T1000 (cell line): ENCODE data around the gene RGS16.

Experiments used
- DNase-seq: peaks from one replicate; lab custom pipeline; 2025; ENCODE audit warnings: mixed read lengths; lab: John Stamatoyannopoulos, UW

RGS16 gene

DNA sequence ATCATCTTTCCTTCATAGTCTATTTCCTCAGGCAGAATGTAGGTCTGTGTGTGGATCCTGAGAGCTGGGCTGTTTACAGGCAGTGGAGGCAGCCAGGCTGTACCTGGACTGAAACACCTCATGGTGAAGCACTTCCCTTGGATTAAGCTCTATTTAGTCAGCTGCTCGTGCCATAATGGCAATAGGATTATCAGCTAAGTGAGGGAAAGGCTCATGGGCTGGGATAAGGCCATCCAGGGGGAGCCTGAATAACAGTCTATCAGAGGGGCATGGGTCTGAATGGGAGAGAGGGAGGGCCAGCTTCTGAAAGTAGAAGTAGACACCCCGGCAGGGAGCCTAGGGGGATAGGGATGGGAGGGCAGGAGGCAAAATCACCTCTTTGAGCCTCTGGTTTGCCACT, 23.5 kb downstream of the RGS16 start:
- no peak for DNase-seq

DNA sequence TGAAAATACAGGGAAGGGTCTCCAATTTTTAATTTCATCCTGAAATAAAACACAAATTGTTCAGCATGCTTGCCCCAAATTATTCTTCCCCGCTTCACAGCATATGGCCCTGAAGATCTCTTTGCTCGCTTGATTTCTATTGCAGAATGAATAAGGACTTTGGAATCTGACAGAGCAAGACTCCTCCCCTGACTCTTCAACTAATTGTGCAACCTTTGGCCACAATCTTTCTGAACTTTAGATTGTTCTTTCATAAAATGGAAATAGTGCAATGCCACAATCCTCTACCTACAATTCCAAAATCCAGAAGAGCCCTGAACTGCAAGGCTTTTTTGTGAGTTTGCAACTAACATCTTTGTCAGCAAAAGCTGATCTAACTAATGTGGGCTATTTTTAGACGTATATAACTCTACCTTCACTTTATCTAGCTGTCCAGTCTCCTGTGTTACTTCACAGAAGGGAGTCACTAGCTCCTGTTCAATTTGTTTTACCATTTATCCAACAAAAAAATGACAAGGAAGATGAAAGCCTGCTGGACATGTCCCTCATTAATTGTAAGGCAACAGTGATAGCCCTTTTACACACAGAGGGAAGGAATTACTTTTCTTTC, 28.5 kb downstream of the RGS16 start:
- no peak for DNase-seq

GRCh38 chr1:182574156-182574555, 30.0 kb downstream of the RGS16 start:
- DNase-seq: no peak

GRCh38 chr1:182570611-182570970, 33.6 kb downstream of the RGS16 start:
- DNase-seq: no peak

DNA sequence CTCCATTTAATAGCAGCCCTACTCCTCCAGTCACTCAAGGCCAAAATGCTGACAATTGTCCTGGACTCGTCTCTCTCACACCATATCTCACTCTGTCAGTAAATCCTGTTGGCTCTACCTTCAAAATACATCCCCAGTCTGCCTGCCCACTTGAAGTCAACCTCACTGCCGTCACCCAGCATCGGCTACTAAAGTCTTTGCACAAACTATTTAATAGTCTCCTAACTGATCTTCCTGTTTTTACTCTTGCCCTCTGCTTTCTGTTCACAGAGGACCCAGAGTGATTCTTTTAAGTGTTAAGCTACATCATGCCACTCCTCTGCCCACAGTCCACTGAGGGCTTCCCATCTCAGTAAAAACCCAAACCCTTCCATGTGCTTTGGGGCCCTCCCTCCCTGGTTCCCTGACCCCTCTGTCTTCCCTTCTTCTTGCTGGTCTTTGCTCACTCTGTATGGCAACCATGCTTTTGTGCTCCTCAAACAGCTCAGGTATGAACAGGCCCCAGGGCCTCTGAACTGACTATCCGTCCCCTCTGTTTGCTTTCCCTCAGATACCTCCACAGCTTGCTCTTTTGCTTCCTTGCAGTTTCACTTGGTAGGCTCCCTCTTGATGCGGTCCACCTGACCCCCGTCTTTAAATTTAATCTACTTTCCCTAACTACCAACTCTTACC, 34.1 kb downstream of the RGS16 start:
- DNase-seq: no peak

- no peak for DNase-seq
Measured at GRCh38 chr1:182568647-182569284, 35.4 kb downstream of the RGS16 start.

- DNase-seq: no peak
Measured at GRCh38 chr1:182567629-182568028, 36.6 kb downstream of the RGS16 start.

- DNase-seq: no peak
Measured at GRCh38 chr1:182565537-182565936, 38.7 kb downstream of the RGS16 start.

DNA sequence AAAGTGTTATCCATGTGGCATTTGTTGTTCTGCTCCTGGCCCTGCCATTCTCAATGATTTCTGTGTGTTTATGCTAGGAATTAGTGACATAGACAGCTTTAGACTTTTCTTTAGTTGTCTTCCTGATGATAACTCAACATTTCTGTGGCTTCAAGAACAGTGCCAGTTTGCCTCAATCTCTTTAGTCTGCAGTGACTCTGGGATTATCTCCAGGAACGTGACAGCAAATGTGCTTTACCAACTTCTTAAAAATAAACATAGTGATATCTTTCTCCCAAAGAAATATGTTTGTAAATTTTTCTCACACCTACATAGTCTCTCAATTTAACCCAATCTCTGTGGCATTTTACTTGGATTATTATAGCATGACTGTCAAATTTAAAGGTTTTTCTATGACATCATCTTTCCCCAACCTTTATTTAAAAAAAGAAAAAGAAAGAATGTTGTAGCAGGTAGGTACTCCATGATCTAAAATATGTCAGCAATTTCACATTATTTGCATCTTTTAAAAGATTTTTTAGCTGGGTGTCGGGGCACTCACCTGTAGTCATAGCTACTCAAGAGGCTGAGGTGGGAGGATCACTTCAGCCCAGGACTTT, 39.7 kb downstream of the RGS16 start:
- DNase-seq: no peak

- DNase-seq: no peak
Measured at GRCh38 chr1:182563095-182563494, 41.1 kb downstream of the RGS16 start.

DNA sequence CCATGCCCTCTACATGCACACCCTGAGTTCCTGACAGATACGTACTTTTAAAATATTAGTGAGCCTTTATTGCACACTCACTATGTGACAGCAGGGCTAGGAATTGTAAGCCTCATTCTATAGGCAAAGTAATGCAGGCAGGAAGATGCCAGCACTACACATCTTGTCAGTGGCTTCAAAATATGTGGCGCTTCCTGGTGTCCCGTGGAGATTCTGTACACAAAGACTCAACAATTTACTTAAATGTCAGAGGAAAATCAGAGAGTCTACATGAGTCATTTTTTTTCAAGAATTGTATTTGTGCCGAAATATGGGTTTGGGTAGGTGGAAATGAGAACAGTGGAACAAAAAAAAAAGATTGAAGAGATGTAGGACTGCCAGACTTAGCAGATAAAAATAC, 42.7 kb downstream of the RGS16 start:
- DNase-seq: no peak

DNA sequence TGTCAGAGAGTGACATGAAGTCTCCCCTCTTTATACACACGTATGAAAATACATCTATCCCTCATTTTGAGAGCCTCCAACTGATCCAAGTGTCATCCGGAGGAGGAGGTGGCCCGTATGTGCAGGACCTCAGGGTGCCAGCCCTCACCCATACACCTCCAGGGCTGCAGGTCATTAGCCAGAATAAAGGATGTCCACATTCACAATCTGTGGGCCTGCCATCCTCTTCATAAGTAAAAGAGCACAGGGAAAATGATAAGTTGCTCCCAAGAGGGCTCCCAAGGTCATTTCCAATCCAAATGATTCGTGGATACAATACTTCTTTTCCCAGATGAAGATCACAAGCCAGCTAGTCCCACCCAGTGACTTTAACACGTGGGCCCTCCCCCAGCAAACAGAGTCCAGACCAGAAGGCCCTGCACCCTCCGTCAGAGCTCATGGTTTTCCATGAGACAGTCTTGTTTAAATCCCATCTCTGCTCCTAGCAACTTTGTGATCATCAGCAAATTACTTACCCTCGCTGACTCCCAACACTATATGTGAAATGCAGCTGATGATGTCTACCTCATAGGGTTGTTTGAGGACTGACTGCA, 43.7 kb downstream of the RGS16 start:
- DNase-seq: no peak

DNA sequence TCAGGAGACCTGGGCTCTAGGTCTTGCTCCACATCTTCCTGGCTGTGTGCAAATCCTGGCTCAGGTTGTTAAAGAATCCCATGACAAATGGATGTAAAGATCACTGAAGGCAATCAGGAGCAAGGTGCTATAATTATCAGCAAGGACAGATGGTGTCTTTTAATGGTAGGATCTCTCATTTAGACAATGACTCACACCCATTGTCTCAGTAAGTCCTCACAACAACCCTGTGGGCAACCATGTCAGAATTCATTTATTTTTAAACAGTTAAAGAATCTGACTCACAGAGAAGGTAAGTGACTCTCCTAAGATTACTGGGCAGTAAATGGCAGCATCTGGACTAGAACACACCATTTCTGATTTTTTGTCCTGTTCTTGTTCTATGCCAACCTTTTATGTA, 47.9 kb downstream of the RGS16 start:
- DNase-seq: no peak

DNA sequence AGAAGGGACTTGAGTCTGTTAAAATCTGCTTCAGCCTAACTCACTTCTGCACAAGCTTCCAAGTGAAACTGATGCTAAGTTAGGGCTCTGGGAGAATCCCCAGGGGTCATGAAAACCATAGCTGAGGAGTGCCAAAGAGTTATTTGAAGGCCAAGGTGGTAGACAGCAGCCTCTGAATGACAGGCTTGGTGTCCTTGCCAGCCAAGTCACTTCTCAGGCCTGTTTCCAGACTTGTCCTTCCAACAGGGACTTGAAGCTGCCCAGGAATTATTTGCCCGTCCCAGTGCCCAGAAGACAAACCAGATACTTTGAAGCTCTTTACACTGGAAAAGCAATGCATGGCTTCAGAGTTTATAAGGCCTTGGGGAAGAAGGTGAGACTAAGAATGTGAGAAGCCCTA, 48.7 kb downstream of the RGS16 start:
- no peak for DNase-seq

DNA sequence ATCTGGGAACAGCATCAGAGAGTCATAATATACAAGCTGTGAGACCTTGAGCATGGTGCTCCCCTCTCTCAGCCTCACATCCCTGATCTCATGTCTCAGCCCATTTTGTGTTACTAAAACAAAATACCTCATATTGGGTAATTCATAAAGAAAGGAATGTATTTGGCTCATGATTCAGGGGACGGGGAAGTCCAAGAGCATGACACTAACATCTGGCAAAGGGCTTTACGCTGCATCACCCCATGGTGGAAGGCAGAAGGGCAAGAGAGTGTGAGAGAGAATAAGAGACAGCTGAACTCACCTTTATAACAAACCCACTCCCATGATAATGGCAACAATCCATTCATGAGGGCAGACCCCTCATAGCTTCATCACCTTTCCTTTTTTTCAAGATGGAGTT, 51.7 kb downstream of the RGS16 start:
- no peak for DNase-seq

- no peak for DNase-seq
Measured at GRCh38 chr1:182549811-182550210, 54.4 kb downstream of the RGS16 start.

DNA sequence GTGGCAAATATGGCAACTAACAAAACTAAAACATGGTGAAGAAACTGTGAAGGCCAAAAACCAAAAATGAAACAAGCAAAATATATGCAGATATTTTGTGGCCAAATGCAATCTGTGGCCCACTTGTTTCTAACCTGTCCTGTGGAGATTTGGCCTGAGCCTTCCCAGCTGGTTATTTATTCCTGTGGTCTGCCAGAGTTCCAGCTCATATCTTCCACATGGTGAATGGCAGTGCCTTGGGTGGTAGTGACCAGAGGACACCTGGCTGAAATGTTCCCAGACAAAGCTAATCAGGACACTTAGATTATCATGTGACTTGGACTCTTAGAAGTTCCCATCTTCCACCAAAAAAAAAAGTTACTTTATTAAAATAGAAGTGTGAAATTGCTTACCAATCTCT, 54.8 kb downstream of the RGS16 start:
- no peak for DNase-seq
